Rectal smooth muscle tissue (tissue), 1 donor: Measurements from ENCODE around the gene MYO3B.
"Not testable (repeated sequence)": the region's sequence is repeated elsewhere in the genome, so short reads cannot be mapped to it uniquely, and the experiment has no call there.

Experiments used
- H3K27ac ChIP-seq: one replicate; pipeline ENCODE4 v1.7.0; 2013; ENCODE audit warnings: low read depth, low read length, inconsistent platforms
- H3K27me3 ChIP-seq: one replicate; pipeline ENCODE4 v1.7.0; 2013; ENCODE audit warnings: low read length; ENCODE audit not compliant: control insufficient read depth, insufficient read depth
- H3K36me3 ChIP-seq: one replicate; pipeline ENCODE4 v1.7.0; 2013; ENCODE audit warnings: low read length; ENCODE audit not compliant: control insufficient read depth, insufficient read depth
- H3K4me1 ChIP-seq: one replicate; pipeline ENCODE4 v1.7.0; 2013; ENCODE audit warnings: low read length; ENCODE audit not compliant: control insufficient read depth, insufficient read depth
- H3K4me3 ChIP-seq: one replicate; pipeline ENCODE4 v1.7.0; 2013; ENCODE audit warnings: low read length
- H3K9ac ChIP-seq: one replicate; pipeline ENCODE4 v1.7.0; 2013; ENCODE audit warnings: low read length

MYO3B gene

DNA sequence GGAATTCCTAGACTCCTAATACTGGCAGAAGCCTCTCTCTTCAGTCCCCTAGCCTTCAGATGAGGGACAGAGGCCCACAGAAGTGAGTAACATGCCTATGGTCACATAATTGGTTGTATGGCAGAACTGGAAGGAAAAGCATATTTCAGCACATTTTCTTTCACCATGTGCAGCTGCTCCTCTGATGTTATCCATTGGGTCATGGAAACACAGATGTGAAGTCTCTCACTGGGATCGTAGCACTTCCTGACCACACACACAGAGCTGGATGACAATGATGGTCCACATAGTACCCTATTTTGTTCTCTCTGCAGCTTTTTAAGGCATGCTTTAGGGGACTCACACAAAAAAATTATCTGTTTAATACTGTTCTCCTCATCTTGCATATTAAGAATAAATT is 24.5 kb downstream of the MYO3B start:
- no peak overlapping the region for H3K9ac ChIP-seq
- H3K27ac ChIP-seq, result no peak overlapping the region
- no peak overlapping the region for H3K4me3 ChIP-seq
- H3K36me3 ChIP-seq, result no peaks in the 10 kb centered on the region
- no peaks in the 10 kb centered on the region for H3K4me1 ChIP-seq
- H3K27me3 ChIP-seq, result no peaks in the 10 kb centered on the region

DNA sequence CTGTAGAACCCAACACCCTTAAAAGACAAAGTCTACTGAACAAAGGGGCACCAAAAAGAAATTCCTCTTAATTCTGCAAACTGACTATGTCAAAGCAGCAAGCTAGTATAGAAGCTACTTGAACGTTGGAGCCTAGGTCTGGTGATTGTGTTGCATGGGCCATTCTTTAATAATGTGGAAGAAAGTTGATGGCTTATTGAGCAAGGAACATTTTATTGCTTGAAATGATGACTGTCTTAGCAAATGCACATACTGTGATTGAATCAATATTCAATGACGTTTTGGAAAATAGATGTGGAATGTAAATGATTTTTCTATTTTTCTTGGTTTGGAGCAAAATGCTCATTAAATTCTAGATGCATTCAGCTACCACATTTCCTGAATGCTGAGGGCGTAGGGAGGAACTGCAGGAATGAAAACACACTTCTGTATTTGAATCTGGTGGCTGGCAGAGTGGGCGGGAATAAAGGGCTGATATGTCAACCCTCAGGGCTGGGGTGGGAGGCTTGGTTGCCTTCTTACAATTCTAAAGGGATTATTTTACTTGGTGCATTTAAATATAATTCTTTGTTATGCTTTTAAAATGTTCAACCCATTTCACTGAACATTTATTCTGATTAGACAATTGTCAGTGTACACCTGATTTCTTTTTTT is 26.5 kb downstream of the MYO3B start:
- Histone ChIP-seq H3K36me3 (no peaks in the 10 kb centered on the region), H3K27ac (no peak overlapping the region), H3K4me1 (no peaks in the 10 kb centered on the region), H3K9ac (no peak overlapping the region), H3K4me3 (no peak overlapping the region), H3K27me3 (no peaks in the 10 kb centered on the region)

DNA sequence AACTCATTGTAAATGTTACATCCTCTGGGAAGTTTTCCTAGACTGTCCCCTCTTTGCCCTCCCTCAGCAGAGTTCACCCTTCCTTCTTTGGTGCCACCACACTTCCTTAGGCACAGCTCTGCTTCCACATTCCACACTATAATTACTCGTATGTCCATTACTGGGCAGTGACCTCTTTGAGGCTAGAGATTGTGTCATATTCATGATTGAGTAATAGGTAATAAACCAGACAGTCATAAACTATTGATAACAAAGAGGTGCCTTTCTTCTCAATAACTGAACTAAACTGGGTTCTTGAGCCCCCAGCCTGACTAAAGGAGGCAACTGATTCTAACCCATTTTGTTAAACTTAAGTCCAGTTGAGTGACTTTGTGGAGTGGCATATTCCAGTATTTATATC is 28.3 kb downstream of the MYO3B start:
- H3K27me3 ChIP-seq, result no peaks in the 10 kb centered on the region
- H3K36me3 ChIP-seq, result no peaks in the 10 kb centered on the region
- no peaks in the 10 kb centered on the region for H3K4me1 ChIP-seq
- no peak overlapping the region for H3K27ac ChIP-seq
- no peak overlapping the region for H3K4me3 ChIP-seq
- no peak overlapping the region for H3K9ac ChIP-seq

DNA sequence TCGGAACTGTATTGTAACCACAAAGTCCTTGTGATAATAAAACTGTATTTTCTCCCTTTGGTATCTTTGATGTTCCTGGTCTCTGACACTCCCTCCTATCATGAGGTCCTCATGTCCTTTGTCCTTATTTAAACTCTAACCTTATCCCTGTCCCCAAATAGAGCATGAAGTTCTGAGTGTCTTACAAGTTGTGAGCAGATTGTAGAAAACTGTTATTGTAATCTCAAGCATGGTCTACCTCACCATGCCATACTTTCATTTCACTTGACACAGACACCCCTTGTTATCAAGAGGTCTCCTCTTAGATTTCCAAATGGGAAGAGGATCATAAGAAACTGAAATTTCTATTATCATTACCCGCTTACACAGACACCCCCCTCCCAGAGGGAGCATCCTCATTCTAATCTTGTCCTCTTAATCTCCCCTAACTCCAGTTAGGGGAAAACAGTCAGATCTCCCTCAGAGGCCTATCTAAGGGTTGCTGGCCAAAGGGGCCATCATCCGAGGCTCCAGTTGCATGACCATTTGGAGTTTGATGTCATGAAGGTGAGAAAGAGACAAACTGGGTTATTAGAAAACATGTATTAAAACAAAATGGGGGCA is 29.0 kb downstream of the MYO3B start:
- Histone ChIP-seq H3K9ac (no peak overlapping the region), H3K27ac (no peak overlapping the region), H3K4me3 (no peak overlapping the region), H3K27me3 (no peaks in the 10 kb centered on the region), H3K36me3 (no peaks in the 10 kb centered on the region), H3K4me1 (no peaks in the 10 kb centered on the region)

DNA sequence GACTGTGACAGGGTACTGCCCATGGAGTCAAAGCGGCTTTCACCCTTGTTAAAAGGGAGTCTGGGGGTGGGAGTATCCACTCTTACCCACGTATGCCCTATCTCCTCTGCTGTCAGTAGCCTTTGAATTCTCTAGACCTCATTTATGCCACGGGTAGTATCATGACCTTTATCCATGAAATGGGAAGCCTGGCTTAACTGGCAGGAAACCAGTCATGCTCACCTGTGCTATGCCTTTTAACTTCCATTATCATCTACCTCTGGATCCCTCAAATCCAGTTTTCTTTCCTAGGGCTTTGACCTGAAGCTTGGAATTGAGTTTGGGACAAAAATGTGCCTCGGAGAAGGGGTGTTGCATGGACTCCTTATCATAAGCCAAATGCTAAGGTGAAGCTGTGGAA is 30.0 kb downstream of the MYO3B start:
- no peak overlapping the region for H3K9ac ChIP-seq
- H3K27ac ChIP-seq, result no peak overlapping the region
- no peaks in the 10 kb centered on the region for H3K27me3 ChIP-seq
- H3K36me3 ChIP-seq, result no peaks in the 10 kb centered on the region
- no peak overlapping the region for H3K4me3 ChIP-seq
- no peaks in the 10 kb centered on the region for H3K4me1 ChIP-seq

DNA sequence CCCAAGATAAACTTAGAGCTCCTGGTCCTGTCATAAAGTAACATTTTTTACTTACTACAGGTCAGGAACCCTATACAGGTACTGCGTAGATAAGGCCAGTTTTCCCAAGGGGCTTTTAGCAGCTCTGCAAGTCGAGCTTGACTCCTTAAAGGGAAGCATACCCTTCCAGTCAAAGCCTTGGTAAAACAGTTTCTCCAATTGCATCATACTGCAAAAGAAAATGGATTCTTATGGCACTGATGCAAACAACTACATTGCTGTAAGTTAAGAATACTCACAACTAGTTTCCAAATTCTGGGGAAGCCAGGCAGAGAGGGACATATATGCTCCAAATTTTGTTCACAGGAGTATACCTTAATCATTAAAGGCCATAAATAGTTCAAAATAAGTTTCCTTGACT is 31.0 kb downstream of the MYO3B start:
- H3K27me3 ChIP-seq, result no peaks in the 10 kb centered on the region
- no peaks in the 10 kb centered on the region for H3K36me3 ChIP-seq
- no peak overlapping the region for H3K4me3 ChIP-seq
- H3K9ac ChIP-seq, result no peak overlapping the region
- H3K4me1 ChIP-seq, result no peaks in the 10 kb centered on the region
- H3K27ac ChIP-seq, result no peak overlapping the region

DNA sequence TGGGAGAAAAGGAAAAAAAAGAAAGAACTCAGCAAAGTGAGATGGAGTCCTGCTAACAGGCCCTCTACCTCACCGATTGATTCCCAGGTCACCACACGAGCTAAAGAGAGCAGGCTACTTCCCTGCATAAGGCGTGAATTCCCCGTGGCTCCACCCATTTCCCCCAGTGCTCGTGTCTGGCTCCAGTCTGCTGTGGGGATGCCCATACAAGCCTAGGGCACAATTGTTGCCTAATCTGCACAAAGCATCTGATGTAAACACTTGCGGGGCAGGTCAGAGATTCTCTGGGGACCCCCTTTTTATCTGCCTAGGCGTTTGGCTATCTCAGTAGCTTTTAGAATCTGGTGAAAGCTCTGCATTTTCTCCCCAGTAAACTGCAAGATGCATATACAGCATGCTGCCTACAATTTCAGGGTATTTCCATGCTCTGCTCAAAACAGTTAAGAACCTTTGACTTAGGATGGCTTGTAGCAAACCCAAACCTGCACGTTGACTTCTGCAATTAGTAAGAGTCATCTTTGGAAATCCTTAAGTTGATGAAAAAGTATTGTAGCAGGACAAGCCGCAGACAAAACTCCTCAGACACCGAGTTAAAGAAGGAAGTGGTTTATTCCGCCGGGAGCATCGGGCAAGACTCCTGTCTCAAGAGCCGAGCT is 34.8 kb downstream of the MYO3B start:
- Histone ChIP-seq H3K27ac (no peak overlapping the region), H3K36me3 (no peaks in the 10 kb centered on the region), H3K27me3 (no peaks in the 10 kb centered on the region), H3K4me3 (no peak overlapping the region), H3K4me1 (no peaks in the 10 kb centered on the region), H3K9ac (no peak overlapping the region)

DNA sequence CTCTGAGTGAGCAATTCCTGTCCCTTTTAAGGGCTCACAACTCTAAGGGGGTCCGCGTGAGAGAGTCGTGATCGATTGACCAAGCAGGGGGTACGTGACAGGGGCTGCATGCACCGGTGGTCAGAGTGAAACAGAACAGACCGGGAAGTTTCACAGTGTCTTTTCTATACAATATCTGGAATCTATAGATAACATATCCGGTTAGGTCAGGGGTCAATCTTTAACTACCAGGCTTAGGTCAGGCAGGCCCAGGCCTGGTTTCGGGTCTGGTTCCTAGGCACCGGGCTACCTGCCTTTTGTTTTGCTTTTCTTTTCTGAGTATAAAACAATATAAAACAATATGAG is 35.3 kb downstream of the MYO3B start:
- H3K9ac ChIP-seq, H3K4me3 ChIP-seq, H3K36me3 ChIP-seq, H3K27me3 ChIP-seq, H3K4me1 ChIP-seq, H3K27ac ChIP-seq: not testable (repeated sequence)

DNA sequence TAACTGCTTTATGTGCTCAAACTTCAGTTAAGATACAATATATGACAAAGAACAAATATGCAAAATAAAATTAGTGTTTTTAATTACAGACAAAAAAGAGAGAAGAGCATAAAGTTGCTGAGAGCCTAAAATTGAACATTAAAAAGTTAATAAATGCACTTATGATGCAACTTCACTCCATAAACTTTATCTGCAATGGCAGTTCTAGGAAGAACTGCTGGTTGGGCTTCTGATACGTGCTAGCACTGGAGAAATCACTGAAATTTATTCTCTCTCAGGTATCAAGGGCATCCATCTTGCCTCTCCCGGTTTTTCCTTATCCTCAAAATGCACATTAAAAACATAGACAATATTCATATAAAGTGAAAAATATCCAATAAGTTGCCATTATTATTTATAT is 35.7 kb downstream of the MYO3B start:
- H3K27ac ChIP-seq, result no peak overlapping the region
- no peak overlapping the region for H3K4me3 ChIP-seq
- no peaks in the 10 kb centered on the region for H3K4me1 ChIP-seq
- no peaks in the 10 kb centered on the region for H3K27me3 ChIP-seq
- no peaks in the 10 kb centered on the region for H3K36me3 ChIP-seq
- no peak overlapping the region for H3K9ac ChIP-seq

DNA sequence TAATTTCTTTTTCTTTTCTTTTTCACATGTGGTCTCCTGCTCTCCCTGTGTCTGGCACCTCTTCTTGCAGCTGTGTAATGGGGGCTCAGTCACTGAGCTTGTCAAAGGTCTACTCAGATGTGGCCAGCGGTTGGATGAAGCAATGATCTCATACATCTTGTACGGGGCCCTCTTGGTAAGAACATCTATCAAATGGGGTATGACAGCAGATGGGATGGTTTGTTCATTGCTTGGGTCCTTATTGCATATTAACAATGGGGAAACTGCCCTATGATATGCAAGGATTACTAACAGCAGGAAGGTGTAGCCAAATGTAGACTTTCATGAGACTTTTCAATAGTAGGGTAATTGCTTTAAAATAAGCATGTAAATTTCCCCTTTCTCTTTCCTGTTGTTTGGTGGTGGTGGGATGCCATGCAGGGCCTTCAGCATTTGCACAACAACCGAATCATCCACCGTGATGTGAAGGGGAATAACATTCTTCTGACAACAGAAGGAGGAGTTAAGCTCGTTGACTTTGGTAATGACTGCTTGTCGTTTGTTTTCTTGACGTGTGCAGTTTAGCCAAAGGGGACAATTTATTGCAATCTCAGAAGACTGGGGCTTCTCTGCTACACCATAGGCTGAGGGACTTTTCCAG is 36.5 kb downstream of the MYO3B start:
- Histone ChIP-seq H3K27me3 (no peaks in the 10 kb centered on the region), H3K4me3 (no peak overlapping the region), H3K9ac (no peak overlapping the region), H3K27ac (no peak overlapping the region), H3K36me3 (no peaks in the 10 kb centered on the region), H3K4me1 (no peaks in the 10 kb centered on the region)

DNA sequence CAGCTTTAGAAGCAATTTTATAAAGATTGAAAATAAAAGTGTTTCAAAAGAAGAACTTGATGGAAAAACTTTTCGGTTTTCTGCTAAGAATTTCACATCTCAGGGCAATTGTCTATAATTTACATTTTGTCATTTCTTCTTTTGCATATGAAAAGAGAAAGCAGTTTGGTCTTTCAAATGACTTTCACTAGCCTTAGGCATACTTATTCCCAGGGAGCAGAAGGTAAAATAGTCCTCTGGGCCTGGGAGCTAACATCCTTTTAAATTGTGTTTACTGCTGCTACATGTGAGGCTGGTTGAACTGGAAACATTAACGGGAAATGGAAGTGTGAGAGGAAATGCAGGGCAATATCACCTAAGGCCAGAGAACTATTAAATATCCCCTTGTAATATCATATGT is 37.1 kb downstream of the MYO3B start:
- no peak overlapping the region for H3K9ac ChIP-seq
- H3K4me3 ChIP-seq, result no peak overlapping the region
- no peak overlapping the region for H3K27ac ChIP-seq
- H3K36me3 ChIP-seq, result no peaks in the 10 kb centered on the region
- no peaks in the 10 kb centered on the region for H3K4me1 ChIP-seq
- no peaks in the 10 kb centered on the region for H3K27me3 ChIP-seq

DNA sequence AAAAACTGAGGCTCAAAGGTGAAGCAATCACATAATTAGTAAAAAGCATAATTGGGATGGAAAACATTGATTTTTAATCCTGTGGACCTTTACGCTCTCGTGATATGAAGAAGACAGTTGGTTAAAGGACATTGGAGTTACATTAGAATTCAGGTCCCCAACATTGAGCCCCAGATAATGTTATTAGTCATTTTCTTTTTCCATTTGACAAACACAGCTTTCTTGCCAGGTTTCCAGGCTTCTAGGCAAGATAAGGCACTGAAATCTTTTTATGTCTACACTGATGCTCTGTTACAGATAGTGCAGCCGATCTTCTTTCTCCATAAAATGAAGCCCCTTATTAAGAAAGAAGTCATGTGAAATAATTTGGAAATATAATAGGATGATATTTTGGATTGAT is 38.5 kb downstream of the MYO3B start:
- Histone ChIP-seq H3K27ac (no peak overlapping the region), H3K4me3 (no peak overlapping the region), H3K36me3 (no peaks in the 10 kb centered on the region), H3K27me3 (no peaks in the 10 kb centered on the region), H3K4me1 (no peaks in the 10 kb centered on the region), H3K9ac (no peak overlapping the region)

DNA sequence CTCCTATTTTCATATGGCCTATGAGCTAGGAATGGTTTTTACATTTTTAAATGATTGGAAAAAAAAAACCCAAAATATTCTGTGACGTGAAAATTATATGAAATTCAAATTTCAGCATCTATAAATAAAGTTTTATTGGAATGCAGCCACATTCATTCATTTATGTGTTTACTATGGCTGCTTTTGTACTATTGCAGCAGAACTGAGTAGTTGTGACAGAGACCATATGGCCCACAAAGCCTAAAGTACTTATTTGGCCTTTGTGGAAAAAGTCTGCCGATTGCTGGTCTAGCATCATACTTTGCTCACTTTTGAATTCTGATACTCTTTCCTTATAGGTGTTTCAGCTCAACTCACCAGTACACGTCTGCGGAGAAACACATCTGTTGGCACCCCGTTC is 39.0 kb downstream of the MYO3B start:
- no peak overlapping the region for H3K27ac ChIP-seq
- H3K4me3 ChIP-seq, result no peak overlapping the region
- no peak overlapping the region for H3K9ac ChIP-seq
- no peaks in the 10 kb centered on the region for H3K4me1 ChIP-seq
- no peaks in the 10 kb centered on the region for H3K27me3 ChIP-seq
- H3K36me3 ChIP-seq, result no peaks in the 10 kb centered on the region
